Measurements from ENCODE around the gene PGLYRP2.

PGLYRP2 gene

GRCh38 chr19:15424121-15424520 lies 55.2 kb downstream of the PGLYRP2 start:
- Histone ChIP-seq H3K27ac (ENCODE audit: low read depth, low read length) (no peak overlapping the region), H3K9me3 (ENCODE audit: control insufficient read depth, insufficient read depth, low read length) (no peaks in the 10 kb centered on the region), H3K36me3 (ENCODE audit: control insufficient read depth, low read length) (peaks cover 66% of the 10 kb centered on the region), H3K4me3 (ENCODE audit: low read length) (no peak overlapping the region), H3K9me2 (replicated peaks; ENCODE audit: control insufficient read depth, low read length) (no peaks in the 10 kb centered on the region), H3F3A (ENCODE audit: control insufficient read depth, insufficient read depth) (peaks cover 11% of the 10 kb centered on the region; the same call in 1 of the 2 replicates), H3K79me2 (ENCODE audit: control insufficient read depth, low read length) (peaks cover 10% of the 10 kb centered on the region), H4K20me1 (ENCODE audit: control insufficient read depth, insufficient read depth, low read depth, low read length) (no peaks in the 10 kb centered on the region), H3K27me3 (ENCODE audit: control insufficient read depth, low read length) (no peaks in the 10 kb centered on the region), H3K4me2 (ENCODE audit: low read length) (no peak overlapping the region), H3K4me1 (ENCODE audit: control insufficient read depth, low read length) (peaks cover 8% of the 10 kb centered on the region)
- TF ChIP-seq CTCF (IDR thresholded peaks at IDR 0.05; ENCODE audit: low read depth, low read length, poor library complexity, severe bottlenecking) (no peak), EZH2phosphoT487 (IDR thresholded peaks at IDR 0.05; ENCODE audit: borderline replicate concordance, low read length) (no peak)

- Histone ChIP-seq H3K79me2 (ENCODE audit: control insufficient read depth, low read length) (peaks cover 7% of the 10 kb centered on the region), H3K4me3 (ENCODE audit: low read length) (no peak overlapping the region), H3K4me1 (ENCODE audit: control insufficient read depth, low read length) (peaks cover 8% of the 10 kb centered on the region), H3K9me3 (ENCODE audit: control insufficient read depth, insufficient read depth, low read length) (no peaks in the 10 kb centered on the region), H3K4me2 (ENCODE audit: low read length) (no peak overlapping the region), H3K27me3 (ENCODE audit: control insufficient read depth, low read length) (no peaks in the 10 kb centered on the region), H3K27ac (ENCODE audit: low read depth, low read length) (no peak overlapping the region), H3F3A (ENCODE audit: control insufficient read depth, insufficient read depth) (peaks cover 11% of the 10 kb centered on the region; the same call in 1 of the 2 replicates), H4K20me1 (ENCODE audit: control insufficient read depth, insufficient read depth, low read depth, low read length) (no peaks in the 10 kb centered on the region), H3K9me2 (replicated peaks; ENCODE audit: control insufficient read depth, low read length) (no peaks in the 10 kb centered on the region), H3K36me3 (ENCODE audit: control insufficient read depth, low read length) (peaks cover 62% of the 10 kb centered on the region)
- TF ChIP-seq CTCF (IDR thresholded peaks at IDR 0.05; ENCODE audit: low read depth, low read length, poor library complexity, severe bottlenecking), result no peak
- no peak for TF ChIP-seq EZH2phosphoT487 (IDR thresholded peaks at IDR 0.05; ENCODE audit: borderline replicate concordance, low read length)
These were observed 56.2 kb downstream of the PGLYRP2 start for GRCh38 chr19:15423130-15423529.

- Histone ChIP-seq H3K27ac (ENCODE audit: low read depth, low read length) (no peak overlapping the region), H4K20me1 (ENCODE audit: control insufficient read depth, insufficient read depth, low read depth, low read length) (peaks cover 3% of the 10 kb centered on the region; the same call in 1 of the 2 replicates), H3K9me2 (replicated peaks; ENCODE audit: control insufficient read depth, low read length) (no peaks in the 10 kb centered on the region), H3K36me3 (ENCODE audit: control insufficient read depth, low read length) (peaks cover 61% of the 10 kb centered on the region), H3K4me1 (ENCODE audit: control insufficient read depth, low read length) (peaks cover 12% of the 10 kb centered on the region), H3K27me3 (ENCODE audit: control insufficient read depth, low read length) (no peaks in the 10 kb centered on the region), H3K4me2 (ENCODE audit: low read length) (no peak overlapping the region), H3K9me3 (ENCODE audit: control insufficient read depth, insufficient read depth, low read length) (no peaks in the 10 kb centered on the region), H3K4me3 (ENCODE audit: low read length) (no peak overlapping the region), H3F3A (ENCODE audit: control insufficient read depth, insufficient read depth) (peaks cover 11% of the 10 kb centered on the region; the same call in 1 of the 2 replicates), H3K79me2 (ENCODE audit: control insufficient read depth, low read length) (peaks cover 13% of the 10 kb centered on the region)
- TF ChIP-seq CTCF (IDR thresholded peaks at IDR 0.05; ENCODE audit: low read depth, low read length, poor library complexity, severe bottlenecking), result no peak
- TF ChIP-seq EZH2phosphoT487 (IDR thresholded peaks at IDR 0.05; ENCODE audit: borderline replicate concordance, low read length), result no peak
These were observed 56.8 kb downstream of the PGLYRP2 start for GRCh38 chr19:15422296-15423075.

All from DOHH2 (cell line).